ENCODE data around the gene TSPAN15.

TSPAN15 gene

DNA sequence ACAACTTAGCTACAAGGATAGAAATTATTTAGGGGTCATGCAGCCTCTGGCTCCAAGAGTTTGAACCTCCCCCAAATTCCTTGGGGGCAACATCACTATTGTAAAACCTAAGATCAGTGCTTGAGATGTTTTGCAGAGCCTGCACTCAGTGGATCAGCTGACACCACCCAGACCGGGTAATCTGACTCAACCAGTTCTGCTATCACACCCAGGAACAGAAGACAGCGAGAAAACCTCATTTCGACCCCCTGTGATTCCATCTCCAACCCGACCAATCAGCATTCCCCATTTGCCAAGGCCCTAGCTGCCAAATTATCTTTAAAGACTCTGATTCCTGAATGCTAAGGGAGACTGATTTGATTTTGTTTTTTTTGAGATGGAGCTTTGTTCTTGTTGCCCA, 39.8 kb upstream of the TSPAN15 start:
- H3K36me3 ChIP-seq (ENCODE audit: insufficient read depth, insufficient read length, low read length), result no peaks in the 10 kb centered on the region
- no peak for TF ChIP-seq SUZ12 (IDR thresholded peaks at IDR 0.05; ENCODE audit: extremely low read depth, insufficient read depth, insufficient read length)
- no peak for TF ChIP-seq YY1 (IDR thresholded peaks at IDR 0.05; ENCODE audit: insufficient read depth, insufficient read length)
- no peak for TF ChIP-seq ZNF274 (IDR thresholded peaks at IDR 0.05; ENCODE audit: low read depth, low read length)
- H3K4me3 ChIP-seq (ENCODE audit: insufficient read length, low read depth), result no peak overlapping the region
- no peaks in the 10 kb centered on the region for H3K27me3 ChIP-seq (ENCODE audit: insufficient read depth, insufficient read length)
- DNase-seq (ENCODE audit: low read depth, low spot score), result no peak
- no peak overlapping the region for H3K9ac ChIP-seq (ENCODE audit: insufficient read length, low read depth)
- H3K4me1 ChIP-seq (ENCODE audit: insufficient read depth, insufficient read length), result peaks cover 11% of the 10 kb centered on the region
- no peaks in the 10 kb centered on the region for H3K9me3 ChIP-seq (ENCODE audit: insufficient read depth, low read length)

DNA sequence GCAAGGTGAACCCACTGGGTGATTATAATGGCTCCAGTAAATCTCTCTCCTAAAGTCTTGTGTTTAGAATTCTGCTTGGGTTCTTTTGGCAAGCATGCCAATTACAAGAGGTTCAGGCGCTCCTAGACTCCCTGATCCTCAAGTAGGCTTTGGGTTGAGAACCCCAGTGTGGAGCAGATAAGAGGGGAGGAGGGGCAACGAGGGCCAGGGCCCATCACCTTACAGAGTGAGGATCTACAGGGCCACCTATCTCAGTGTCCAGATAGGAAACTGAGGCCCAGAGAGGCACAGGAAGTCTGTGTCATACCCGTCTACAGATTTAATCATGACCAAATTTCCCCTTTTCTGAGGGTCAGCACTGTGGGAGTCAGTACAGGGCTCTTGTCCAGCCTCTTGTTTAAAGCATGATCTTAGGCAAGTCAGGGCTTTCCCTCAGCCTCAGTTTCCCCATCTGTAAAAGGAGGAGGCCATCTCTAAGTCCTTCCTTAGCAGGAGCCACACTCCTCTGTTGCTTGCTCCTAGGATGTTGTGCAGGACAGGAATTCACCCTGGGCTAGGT, 39.0 kb upstream of the TSPAN15 start:
- Histone ChIP-seq H3K9ac (ENCODE audit: insufficient read length, low read depth) (no peak overlapping the region), H3K4me3 (ENCODE audit: insufficient read length, low read depth) (no peak overlapping the region), H3K4me1 (ENCODE audit: insufficient read depth, insufficient read length) (peaks cover 6% of the 10 kb centered on the region), H3K27me3 (ENCODE audit: insufficient read depth, insufficient read length) (no peaks in the 10 kb centered on the region), H3K36me3 (ENCODE audit: insufficient read depth, insufficient read length, low read length) (no peaks in the 10 kb centered on the region), H3K9me3 (ENCODE audit: insufficient read depth, low read length) (no peaks in the 10 kb centered on the region)
- TF ChIP-seq ZNF274 (IDR thresholded peaks at IDR 0.05; ENCODE audit: low read depth, low read length), result no peak
- no peak for TF ChIP-seq YY1 (IDR thresholded peaks at IDR 0.05; ENCODE audit: insufficient read depth, insufficient read length)
- no peak for TF ChIP-seq SUZ12 (IDR thresholded peaks at IDR 0.05; ENCODE audit: extremely low read depth, insufficient read depth, insufficient read length)
- DNase-seq (ENCODE audit: low read depth, low spot score), result no peak

- peaks cover 4% of the 10 kb centered on the region for H3K4me1 ChIP-seq (ENCODE audit: insufficient read depth, insufficient read length)
- H3K4me3 ChIP-seq (ENCODE audit: insufficient read length, low read depth), result no peak overlapping the region
- H3K27me3 ChIP-seq (ENCODE audit: insufficient read depth, insufficient read length), result no peaks in the 10 kb centered on the region
- H3K36me3 ChIP-seq (ENCODE audit: insufficient read depth, insufficient read length, low read length), result no peaks in the 10 kb centered on the region
- TF ChIP-seq ZNF274 (IDR thresholded peaks at IDR 0.05; ENCODE audit: low read depth, low read length) (no peak), YY1 (IDR thresholded peaks at IDR 0.05; ENCODE audit: insufficient read depth, insufficient read length) (no peak), SUZ12 (IDR thresholded peaks at IDR 0.05; ENCODE audit: extremely low read depth, insufficient read depth, insufficient read length) (no peak)
- no peak overlapping the region for H3K9ac ChIP-seq (ENCODE audit: insufficient read length, low read depth)
- DNase-seq (ENCODE audit: low read depth, low spot score), result peak; percentile 59
- H3K9me3 ChIP-seq (ENCODE audit: insufficient read depth, low read length), result no peaks in the 10 kb centered on the region
Measured at GRCh38 chr10:69413221-69413865, 37.9 kb upstream of the TSPAN15 start.

DNA sequence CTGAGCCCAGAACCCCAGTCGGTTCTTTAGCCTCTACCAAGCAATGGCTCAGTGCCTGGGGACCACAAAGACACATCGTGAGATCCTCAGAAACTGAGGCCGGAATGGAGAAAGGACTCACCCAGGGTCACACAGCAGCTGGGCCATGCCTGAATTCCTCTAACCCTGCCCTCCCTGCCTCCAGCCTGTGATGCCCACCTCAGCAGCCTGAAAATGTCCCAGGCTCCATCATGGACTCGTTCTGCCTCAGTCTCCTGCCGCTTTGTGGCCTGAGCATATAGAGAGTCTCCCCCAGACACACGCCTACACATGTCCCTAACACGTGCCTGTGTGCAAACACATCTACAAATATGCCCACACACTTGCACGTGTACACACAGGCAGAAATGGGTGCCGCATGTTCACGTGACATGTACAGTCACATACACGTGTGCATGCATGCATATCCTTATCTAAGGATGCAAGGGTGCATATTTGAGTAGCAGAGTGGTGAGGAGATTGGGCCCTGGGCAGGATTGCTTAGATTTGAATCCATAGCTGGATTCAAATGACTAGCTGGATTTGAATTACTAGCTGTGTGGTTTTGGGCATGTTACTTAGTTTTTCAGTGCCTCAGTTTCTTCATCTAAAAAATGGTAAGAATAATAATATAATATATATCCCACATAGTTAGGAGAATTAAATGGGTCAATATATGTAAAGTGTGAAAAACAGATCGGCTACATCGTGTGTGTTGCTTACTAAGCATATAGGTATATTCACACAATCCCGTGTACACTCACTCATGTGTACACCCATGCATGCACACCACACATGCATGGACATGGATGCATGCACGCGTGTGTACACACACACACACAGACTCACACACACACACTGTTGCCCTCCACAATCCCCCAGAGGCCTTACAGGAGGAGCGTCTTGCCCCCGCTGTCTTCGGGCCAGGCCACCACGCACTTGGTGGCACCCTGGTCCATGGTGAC, 36.9 kb upstream of the TSPAN15 start:
- Histone ChIP-seq H3K4me3 (ENCODE audit: insufficient read length, low read depth) (no peak overlapping the region), H3K9ac (ENCODE audit: insufficient read length, low read depth) (no peak overlapping the region), H3K27me3 (ENCODE audit: insufficient read depth, insufficient read length) (no peaks in the 10 kb centered on the region), H3K9me3 (ENCODE audit: insufficient read depth, low read length) (no peaks in the 10 kb centered on the region), H3K4me1 (ENCODE audit: insufficient read depth, insufficient read length) (peaks cover 4% of the 10 kb centered on the region), H3K36me3 (ENCODE audit: insufficient read depth, insufficient read length, low read length) (no peaks in the 10 kb centered on the region)
- DNase-seq (ENCODE audit: low read depth, low spot score), result no peak
- TF ChIP-seq ZNF274 (IDR thresholded peaks at IDR 0.05; ENCODE audit: low read depth, low read length) (no peak), SUZ12 (IDR thresholded peaks at IDR 0.05; ENCODE audit: extremely low read depth, insufficient read depth, insufficient read length) (no peak)

- Histone ChIP-seq H3K4me3 (ENCODE audit: insufficient read length, low read depth) (no peak overlapping the region), H3K9me3 (ENCODE audit: insufficient read depth, low read length) (no peaks in the 10 kb centered on the region), H3K4me1 (ENCODE audit: insufficient read depth, insufficient read length) (peaks cover 4% of the 10 kb centered on the region), H3K9ac (ENCODE audit: insufficient read length, low read depth) (no peak overlapping the region), H3K27me3 (ENCODE audit: insufficient read depth, insufficient read length) (no peaks in the 10 kb centered on the region), H3K36me3 (ENCODE audit: insufficient read depth, insufficient read length, low read length) (no peaks in the 10 kb centered on the region)
- DNase-seq (ENCODE audit: low read depth, low spot score), result no peak
- TF ChIP-seq ZNF274 (IDR thresholded peaks at IDR 0.05; ENCODE audit: low read depth, low read length) (no peak), SUZ12 (IDR thresholded peaks at IDR 0.05; ENCODE audit: extremely low read depth, insufficient read depth, insufficient read length) (no peak), YY1 (IDR thresholded peaks at IDR 0.05; ENCODE audit: insufficient read depth, insufficient read length) (no peak)
Measured at GRCh38 chr10:69415049-69415448, 36.2 kb upstream of the TSPAN15 start.

GRCh38 chr10:69415951-69416350, 35.3 kb upstream of the TSPAN15 start:
- Histone ChIP-seq H3K9ac (ENCODE audit: insufficient read length, low read depth) (no peak overlapping the region), H3K9me3 (ENCODE audit: insufficient read depth, low read length) (no peaks in the 10 kb centered on the region), H3K4me1 (ENCODE audit: insufficient read depth, insufficient read length) (peaks cover 4% of the 10 kb centered on the region), H3K4me3 (ENCODE audit: insufficient read length, low read depth) (no peak overlapping the region), H3K27me3 (ENCODE audit: insufficient read depth, insufficient read length) (no peaks in the 10 kb centered on the region), H3K36me3 (ENCODE audit: insufficient read depth, insufficient read length, low read length) (no peaks in the 10 kb centered on the region)
- TF ChIP-seq SUZ12 (IDR thresholded peaks at IDR 0.05; ENCODE audit: extremely low read depth, insufficient read depth, insufficient read length) (no peak), ZNF274 (IDR thresholded peaks at IDR 0.05; ENCODE audit: low read depth, low read length) (no peak)
- no peak for DNase-seq (ENCODE audit: low read depth, low spot score)

GRCh38 chr10:69416695-69417094, 34.6 kb upstream of the TSPAN15 start, which contains the start of gene TACR2:
Gene TACR2, minus strand, starts transcription at chr10:69416918. Its CDS starts 595 bp downstream, at chr10:69416323.
- H3K4me1 ChIP-seq (ENCODE audit: insufficient read depth, insufficient read length), result peaks cover 4% of the 10 kb centered on the region
- no peaks in the 10 kb centered on the region for H3K27me3 ChIP-seq (ENCODE audit: insufficient read depth, insufficient read length)
- no peak within 1 kb of the TSS for H3K9ac ChIP-seq (ENCODE audit: insufficient read length, low read depth)
- H3K9me3 ChIP-seq (ENCODE audit: insufficient read depth, low read length), result no peaks in the 10 kb centered on the region
- H3K36me3 ChIP-seq (ENCODE audit: insufficient read depth, insufficient read length, low read length), result no peaks in the 10 kb centered on the region
- no peak for TF ChIP-seq ZNF274 (IDR thresholded peaks at IDR 0.05; ENCODE audit: low read depth, low read length)
- TF ChIP-seq YY1 (IDR thresholded peaks at IDR 0.05; ENCODE audit: insufficient read depth, insufficient read length), result no peak
- no peak for TF ChIP-seq SUZ12 (IDR thresholded peaks at IDR 0.05; ENCODE audit: extremely low read depth, insufficient read depth, insufficient read length)
- H3K4me3 ChIP-seq (ENCODE audit: insufficient read length, low read depth), result no peak within 1 kb of the TSS
- DNase-seq (ENCODE audit: low read depth, low spot score), result no peak
